Liver (tissue), 9 donors: ENCODE data around the gene CDC42BPG. TPM values are rescaled to one million over a fixed set of nuclear protein-coding genes. Genes with fewer than 3 reads are reported as not detected.

Experiments used
- DNase-seq: peaks from one replicate; pipeline ENCODE4 v3.0.0-alpha.2; 2017; ENCODE audit warnings: low spot score
- H3K27ac ChIP-seq, 2 donors: one replicate each; pipeline ENCODE4 v1.7.0; 2013; ENCODE audit warnings: inconsistent platforms in 2 of 2, low read length in 2 of 2, control low read depth in 1 of 2, low read depth in 1 of 2, mild to moderate bottlenecking in 1 of 2
- H3K27me3 ChIP-seq, 4 donors: one replicate each; pipeline versions ENCODE4 v1.6.1 to v1.7.0; 2013; ENCODE audit warnings: low read length in 3 of 4, inconsistent platforms in 1 of 4, mild to moderate bottlenecking in 1 of 4, moderate library complexity in 1 of 4; ENCODE audit not compliant: control insufficient read depth in 4 of 4, insufficient read depth in 4 of 4
- H3K36me3 ChIP-seq, 4 donors: one replicate each; pipeline versions ENCODE4 v1.6.1 to v1.7.0; 2013; ENCODE audit warnings: low read length in 3 of 4, mild to moderate bottlenecking in 3 of 4, low read depth in 1 of 4, moderate library complexity in 1 of 4; ENCODE audit not compliant: control insufficient read depth in 4 of 4, insufficient read depth in 3 of 4
- H3K4me1 ChIP-seq, 4 donors: one replicate each; pipeline versions ENCODE4 v1.6.1 to v1.7.0; 2013; ENCODE audit warnings: low read length in 3 of 4, mild to moderate bottlenecking in 3 of 4, moderate library complexity in 1 of 4; ENCODE audit not compliant: control insufficient read depth in 4 of 4, insufficient read depth in 4 of 4
- H3K4me3 ChIP-seq, 3 donors: one replicate each; pipeline versions ENCODE4 v1.6.1 to v1.7.0; 2013; ENCODE audit warnings: low read length in 3 of 3, control low read depth in 1 of 3, low read depth in 1 of 3, mild to moderate bottlenecking in 1 of 3
- H3K9ac ChIP-seq, 2 donors: one replicate each; pipeline ENCODE4 v1.7.0; 2013; ENCODE audit warnings: low read length in 2 of 2, mild to moderate bottlenecking in 2 of 2, moderate library complexity in 2 of 2, control low read depth in 1 of 2, low read depth in 1 of 2
- H3K9me3 ChIP-seq, 4 donors: one replicate each; pipeline versions ENCODE4 v1.6.1 to v1.7.0; 2013; ENCODE audit warnings: low read length in 3 of 4; ENCODE audit not compliant: control insufficient read depth in 4 of 4
- ATF3 ChIP-seq: IDR thresholded peaks from 2 replicates; pipeline ENCODE4 v1.6.1; 2016; ENCODE audit warnings: antibody characterized with exemption
- EGR1 ChIP-seq, 2 donors: IDR thresholded peaks; 2 replicates each; pipeline ENCODE4 v1.6.1; 2016 to 2018; ENCODE audit warnings: antibody characterized with exemption in 2 of 2, low read depth in 2 of 2
- FOXA1 ChIP-seq: IDR thresholded peaks from 2 replicates; pipeline ENCODE4 v1.6.1; 2016; ENCODE audit warnings: antibody characterized with exemption
- GABPA ChIP-seq, 2 donors: IDR thresholded peaks in 1 of 2; conservative IDR thresholded peaks in 1 of 2; 2 replicates each; pipeline ENCODE4 v1.6.1; 2016; ENCODE audit warnings: antibody characterized with exemption in 2 of 2, mild to moderate bottlenecking in 1 of 2, moderate library complexity in 1 of 2
- HNF4A ChIP-seq, 2 donors: conservative IDR thresholded peaks; 2 replicates each; pipeline ENCODE4 v1.6.1; 2016; ENCODE audit warnings: antibody characterized with exemption in 2 of 2, mild to moderate bottlenecking in 2 of 2
- HNF4G ChIP-seq: IDR thresholded peaks from 2 replicates; pipeline ENCODE4 v1.6.1; 2016; ENCODE audit warnings: antibody characterized with exemption
- JUND ChIP-seq, 2 donors: IDR thresholded peaks; 2 replicates each; pipeline ENCODE4 v1.6.1; 2016; ENCODE audit warnings: antibody characterized with exemption in 2 of 2
- MAX ChIP-seq: IDR thresholded peaks from 2 replicates; pipeline ENCODE4 v1.6.1; 2016; ENCODE audit warnings: antibody characterized with exemption
- NR2F2 ChIP-seq: IDR thresholded peaks from 2 replicates; pipeline ENCODE4 v1.6.1; 2016; ENCODE audit warnings: antibody characterized with exemption
- RAD21 ChIP-seq, 2 donors: IDR thresholded peaks; 2 replicates each; pipeline ENCODE4 v1.6.1; 2016; ENCODE audit warnings: antibody characterized with exemption in 2 of 2, mild to moderate bottlenecking in 2 of 2
- REST ChIP-seq: IDR thresholded peaks from 2 replicates; pipeline ENCODE4 v1.6.1; 2016; ENCODE audit warnings: antibody characterized with exemption, mild to moderate bottlenecking
- RXRA ChIP-seq, 2 donors: IDR thresholded peaks; 2 replicates each; pipeline ENCODE4 v1.6.1; 2017 to 2018; ENCODE audit warnings: antibody characterized with exemption in 2 of 2, mild to moderate bottlenecking in 1 of 2
- SP1 ChIP-seq: IDR thresholded peaks from 2 replicates; pipeline ENCODE4 v1.6.1; 2018; ENCODE audit warnings: antibody characterized with exemption, mild to moderate bottlenecking
- TAF1 ChIP-seq: conservative IDR thresholded peaks from 2 replicates; pipeline ENCODE4 v1.6.1; 2016; ENCODE audit warnings: antibody characterized with exemption, mild to moderate bottlenecking
- YY1 ChIP-seq: IDR thresholded peaks from 2 replicates; pipeline ENCODE4 v1.6.1; 2016; ENCODE audit warnings: antibody characterized with exemption, mild to moderate bottlenecking
- WGBS: extraction: QIAGEN DNeasy Blood & Tissue Kit; methylation state at CpG from one replicate; pipeline ENCODE4 v1.1.7; 2013; 5-methylcytosine and 5-hydroxymethylcytosine counted together
- polyA plus RNA-seq, 2 donors: library from polyadenylated mRNA; stranded (reverse) in 1 of 2; unstranded in 1 of 2; fragments of 200-250 nt in 1 of 2; fragments of >200 nt in 1 of 2; fragmentation: Nextera tagmentation in 1 of 2; extraction: Ambion mirVana in 1 of 2; gene quantifications; one replicate each; pipeline versions ENCODE4 v1.2.1 to v1.2.3, GENCODE V29; 2013 to 2015
- total RNA-seq, 2 donors: library from RNA; depleted of rRNA; stranded (reverse); fragments of >200 nt; gene quantifications; one replicate each; pipeline ENCODE4 v1.2.3, GENCODE V29; 2014
- donor health status: healthy.
- donor health status: healthy.
- donor health status: healthy.
- donor health status: healthy.
- donor health status: healthy.

The CDC42BPG gene
- total and polyA plus RNA-seq, 4 donors = 0.18 to 1.2 (median 0.58) TPM

GRCh38 chr11:64776875-64777274 is 67.6 kb downstream of the CDC42BPG start:
- Histone ChIP-seq H3K36me3 (peaks cover 13 to 43% (median 38%) of the 10 kb centered on the region in 4 donors), H3K4me3 (peak overlapping the region; percentile 84 to 100 (median 93)), H3K9ac (peak overlapping the region; percentile 1 to 39), H3K9me3 (no peaks in the 10 kb centered on the region), H3K4me1 (peaks cover 3 to 35% (median 20%) of the 10 kb centered on the region in 4 donors), H3K27ac (no peak overlapping the region), H3K27me3 (no peaks in the 10 kb centered on the region)
- WGBS = 25% methylated on average over 3 of the region's 3 CpGs
- DNase-seq = no peak
- TF ChIP-seq HNF4G (no peak), MAX (no peak), JUND (IDR thresholded peaks at IDR 0.05) (no peak), FOXA1 (no peak), YY1 (no peak), REST (no peak), TAF1 (no peak), SP1 (no peak), RAD21 (IDR thresholded peaks at IDR 0.05) (no peak), GABPA (IDR thresholded peaks at IDR 0.05 in 1 of 2, conservative IDR thresholded peaks at IDR 0.05 in 1 of 2) (no peak)

- H3K9ac ChIP-seq = no peak overlapping the region
- WGBS = 73% methylated on average over 6 of the region's 6 CpGs
- no peaks in the 10 kb centered on the region for H3K9me3 ChIP-seq
- no peaks in the 10 kb centered on the region for H3K27me3 ChIP-seq
- TF ChIP-seq RAD21 (IDR thresholded peaks at IDR 0.05) = no peak
- no peak for TF ChIP-seq FOXA1
- TF ChIP-seq EGR1 (IDR thresholded peaks at IDR 0.05; ENCODE audit: low read depth in 2 of 2) = no peak
- TF ChIP-seq GABPA (IDR thresholded peaks at IDR 0.05 in 1 of 2, conservative IDR thresholded peaks at IDR 0.05 in 1 of 2) = no peak
- TF ChIP-seq YY1 = no peak
- TF ChIP-seq HNF4G = no peak
- TF ChIP-seq TAF1 = no peak
- no peak for TF ChIP-seq SP1
- no peak for TF ChIP-seq JUND (IDR thresholded peaks at IDR 0.05)
- DNase-seq = no peak
- H3K4me1 ChIP-seq = peaks cover 3 to 37% (median 20%) of the 10 kb centered on the region in 4 donors
- peaks cover 13 to 48% (median 40%) of the 10 kb centered on the region in 4 donors for H3K36me3 ChIP-seq
- H3K27ac ChIP-seq = no peak overlapping the region
- peak overlapping the region in 2 of 3 donors; percentile 93 to 100 for H3K4me3 ChIP-seq
These were observed 68.0 kb downstream of the CDC42BPG start for GRCh38 chr11:64776425-64776824.

- Histone ChIP-seq H3K27ac (no peak overlapping the region), H3K9me3 (no peaks in the 10 kb centered on the region), H3K27me3 (no peaks in the 10 kb centered on the region), H3K36me3 (peaks cover 22 to 70% (median 63%) of the 10 kb centered on the region in 4 donors), H3K4me3 (no peak overlapping the region), H3K4me1 (peaks cover 3 to 33% (median 20%) of the 10 kb centered on the region in 4 donors), H3K9ac (no peak overlapping the region)
- no peak for TF ChIP-seq YY1
- no peak for TF ChIP-seq NR2F2
- TF ChIP-seq HNF4A (conservative IDR thresholded peaks at IDR 0.05) = no peak
- TF ChIP-seq ATF3 = no peak
- TF ChIP-seq FOXA1 = no peak
- no peak for TF ChIP-seq RXRA (IDR thresholded peaks at IDR 0.05)
- WGBS = 84% methylated on average over 5 of the region's 5 CpGs
- DNase-seq = no peak
These were observed 70.3 kb downstream of the CDC42BPG start for GRCh38 chr11:64774144-64774543.

Other genes starting within 250 kb of the CDC42BPG start
- under 1 TPM; 0.17 to 0.79 TPM for gene NRXN2, start 121.5 kb downstream of the CDC42BPG start, total RNA-seq
- 1 to 10 TPM; 2.1 to 2.8 TPM for gene NRXN2, start 121.5 kb downstream of the CDC42BPG start, polyA plus RNA-seq
- 10 to 100 TPM; 12.1 to 14.9 TPM for gene RASGRP2, start 100.5 kb downstream of the CDC42BPG start, total RNA-seq
- 1 to 10 TPM; 2.7 to 5.2 TPM for gene RASGRP2, start 100.5 kb downstream of the CDC42BPG start, polyA plus RNA-seq
- gene PYGM, start 84.7 kb downstream of the CDC42BPG start, total RNA-seq = 1 to 10 TPM in 1 of 2 donors, under 1 TPM in 1; 0.23 to 1.3 TPM
- under 1 TPM; 0.26 to 0.32 TPM for gene PYGM, start 84.7 kb downstream of the CDC42BPG start, polyA plus RNA-seq
- gene SF1, start 66.1 kb downstream of the CDC42BPG start, total RNA-seq = 100 to 1,000 TPM in 1 of 2 donors, 10 to 100 TPM in 1; 46.2 to 135 TPM
- gene SF1, start 66.1 kb downstream of the CDC42BPG start, polyA plus RNA-seq = 10 to 100 TPM; 44.9 to 54.0 TPM
- gene MAP4K2, start 41.4 kb downstream of the CDC42BPG start, total RNA-seq = 1 to 10 TPM; 4.6 to 6.9 TPM
- 1 to 10 TPM; 2.1 to 2.3 TPM for gene MAP4K2, start 41.4 kb downstream of the CDC42BPG start, polyA plus RNA-seq
- 10 to 100 TPM; 12.1 to 15.1 TPM for gene MEN1, start 34.1 kb downstream of the CDC42BPG start, total RNA-seq
- 10 to 100 TPM in 1 of 2 donors, 1 to 10 TPM in 1; 9.0 to 14.7 TPM for gene MEN1, start 34.1 kb downstream of the CDC42BPG start, polyA plus RNA-seq
- gene EHD1, start 34.0 kb upstream of the CDC42BPG start, total RNA-seq = 10 to 100 TPM; 27.3 to 36.4 TPM
- 10 to 100 TPM in 1 of 2 donors, 1 to 10 TPM in 1; 8.3 to 11.1 TPM for gene EHD1, start 34.0 kb upstream of the CDC42BPG start, polyA plus RNA-seq
- gene ATG2A, start 72.6 kb upstream of the CDC42BPG start, total RNA-seq = 10 to 100 TPM; 18.3 to 27.8 TPM
- 10 to 100 TPM; 15.6 to 34.1 TPM for gene ATG2A, start 72.6 kb upstream of the CDC42BPG start, polyA plus RNA-seq
- gene PPP2R5B, start 80.0 kb upstream of the CDC42BPG start, total RNA-seq = 1 to 10 TPM; 5.3 to 6.6 TPM
- 1 to 10 TPM; 2.9 to 4.9 TPM for gene PPP2R5B, start 80.0 kb upstream of the CDC42BPG start, polyA plus RNA-seq
- gene GPHA2, start 91.2 kb upstream of the CDC42BPG start, total RNA-seq = not detected
- not detected for gene GPHA2, start 91.2 kb upstream of the CDC42BPG start, polyA plus RNA-seq
- not detected for gene MAJIN, start 127.5 kb upstream of the CDC42BPG start, total RNA-seq
- under 1 TPM; 0.09 to 0.31 TPM for gene MAJIN, start 127.5 kb upstream of the CDC42BPG start, polyA plus RNA-seq
- gene BATF2, start 152.3 kb upstream of the CDC42BPG start, total RNA-seq = 1 to 10 TPM in 1 of 2 donors, under 1 TPM in 1; 0.51 to 1.2 TPM
- 1 to 10 TPM; 1.6 to 3.2 TPM for gene BATF2, start 152.3 kb upstream of the CDC42BPG start, polyA plus RNA-seq
- gene ARL2, start 169.5 kb upstream of the CDC42BPG start, total RNA-seq = 10 to 100 TPM; 10.8 to 17.1 TPM
- gene ARL2, start 169.5 kb upstream of the CDC42BPG start, polyA plus RNA-seq = 10 to 100 TPM; 12.9 to 19.5 TPM
- gene SNX15, start 182.8 kb upstream of the CDC42BPG start, total RNA-seq = 1 to 10 TPM; 4.5 to 7.2 TPM
- 1 to 10 TPM; 4.8 to 6.7 TPM for gene SNX15, start 182.8 kb upstream of the CDC42BPG start, polyA plus RNA-seq
- gene SAC3D1, start 196.6 kb upstream of the CDC42BPG start, total RNA-seq = 1 to 10 TPM; 3.8 to 7.9 TPM
- 1 to 10 TPM; 6.1 to 7.4 TPM for gene SAC3D1, start 196.6 kb upstream of the CDC42BPG start, polyA plus RNA-seq
- 1 to 10 TPM; 1.2 to 2.1 TPM for gene NAALADL1, start 213.9 kb upstream of the CDC42BPG start, total RNA-seq
- gene NAALADL1, start 213.9 kb upstream of the CDC42BPG start, polyA plus RNA-seq = 1 to 10 TPM; 1.6 to 1.7 TPM
- 10 to 100 TPM in 1 of 2 donors, under 1 TPM in 1; 0.17 to 12.0 TPM for gene CDCA5, start 239.4 kb upstream of the CDC42BPG start, total RNA-seq
- 1 to 10 TPM in 1 of 2 donors, under 1 TPM in 1; 0.72 to 2.7 TPM for gene CDCA5, start 239.4 kb upstream of the CDC42BPG start, polyA plus RNA-seq
- 10 to 100 TPM; 12.3 to 14.4 TPM for gene ZFPL1, start 239.6 kb upstream of the CDC42BPG start, total RNA-seq
- gene ZFPL1, start 239.6 kb upstream of the CDC42BPG start, polyA plus RNA-seq = 10 to 100 TPM; 18.1 to 19.2 TPM